Suprapubic skin (tissue), 4 donors: ENCODE results near the gene CNPY4.

Experiments used
- CTCF ChIP-seq, 2 donors: fragments of 200-600 bp in 1 of 2; fragments of 450-650 bp in 1 of 2; sonication (generic) in 1 of 2; IDR thresholded peaks; one replicate each; pipeline ENCODE4 v1.5.1; 2016 to 2019; ENCODE audit warnings: antibody characterized with exemption in 2 of 2, mild to moderate bottlenecking in 1 of 2, moderate library complexity in 1 of 2
- EP300 ChIP-seq: sonication (generic); formaldehyde crosslinking; IDR thresholded peaks from one replicate; pipeline ENCODE4 v1.6.1; 2017; ENCODE audit warnings: antibody characterized with exemption
- POLR2A ChIP-seq, 2 donors: fragments of 450-650 bp; IDR thresholded peaks; one replicate each; pipeline ENCODE4 v1.6.1; 2017; ENCODE audit warnings: antibody characterized with exemption in 2 of 2, mild to moderate bottlenecking in 2 of 2, moderate library complexity in 2 of 2
- POLR2AphosphoS5 ChIP-seq, 3 donors: sonication (generic); formaldehyde crosslinking; IDR thresholded peaks; one replicate each; pipeline ENCODE4 v1.6.1; 2017; ENCODE audit warnings: antibody characterized with exemption in 3 of 3

DNA sequence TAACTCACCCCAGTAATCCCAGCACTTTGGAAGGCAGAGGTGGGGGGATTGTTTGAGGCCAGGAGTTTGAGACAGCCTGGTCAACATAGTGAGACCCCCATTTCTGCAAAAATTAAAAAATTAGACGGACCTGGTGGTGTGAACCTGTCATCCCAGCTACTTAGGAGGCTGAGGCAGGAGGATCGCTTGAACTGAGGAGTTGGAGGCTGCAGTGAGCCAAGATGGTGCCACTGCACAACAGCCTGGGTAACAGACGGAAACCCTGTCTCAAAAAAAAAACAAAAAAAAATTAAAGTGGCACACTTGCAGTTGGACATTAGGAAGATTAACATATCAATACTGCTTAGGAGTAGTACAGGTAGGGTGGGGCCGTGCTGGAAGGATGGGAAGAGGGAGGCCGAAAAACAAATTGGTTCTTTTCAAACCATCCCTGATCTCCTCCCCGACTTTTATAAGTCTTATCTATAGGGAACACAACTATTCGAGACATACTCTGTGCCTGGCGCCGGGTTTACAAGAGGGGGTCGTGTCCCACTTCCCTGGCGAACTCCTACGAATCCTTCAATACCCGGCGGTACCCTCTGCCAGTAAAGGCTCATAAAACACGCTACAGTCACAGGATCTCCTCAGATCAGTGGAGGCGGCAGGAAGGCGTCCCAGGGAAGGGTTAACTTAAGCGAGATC lies 904 bp upstream of the CNPY4 start:
- TF ChIP-seq POLR2A (IDR thresholded peaks at IDR 0.05) (no peak), CTCF (IDR thresholded peaks at IDR 0.05) (no peak), POLR2AphosphoS5 (IDR thresholded peaks at IDR 0.05) (no peak), EP300 (no peak)
